IgD-negative memory B cell (primary cell): ENCODE results near the gene SLC4A3. TPM values are rescaled to one million over a fixed set of nuclear protein-coding genes. Genes with fewer than 3 reads are reported as not detected.
A peak's percentile ranks its signal among the peaks of the same experiment; 100 is the strongest.

Experiments used
- H3K27ac Mint-ChIP-seq, 3 donors: one replicate each; pipeline ENCODE4 v1.8.0; 2020 to 2022; ENCODE audit warnings: mild to moderate bottlenecking in 3 of 3, mixed read lengths in 3 of 3, moderate library complexity in 1 of 3
- H3K27me3 Mint-ChIP-seq: one replicate; pipeline ENCODE4 v1.8.0; 2021; ENCODE audit warnings: mixed read lengths
- H3K36me3 Mint-ChIP-seq: one replicate; pipeline ENCODE4 v1.8.0; 2020; ENCODE audit warnings: mild to moderate bottlenecking, mixed read lengths
- H3K4me1 Mint-ChIP-seq, 3 donors: one replicate each; pipeline ENCODE4 v1.8.0; 2020 to 2022; ENCODE audit warnings: mixed read lengths in 3 of 3, mild to moderate bottlenecking in 1 of 3
- H3K4me3 Mint-ChIP-seq, 4 donors: one replicate each; pipeline ENCODE4 v1.8.0; 2020 to 2022; ENCODE audit warnings: mild to moderate bottlenecking in 4 of 4, mixed read lengths in 4 of 4, moderate library complexity in 3 of 4
- H3K9me3 Mint-ChIP-seq, 3 donors: one replicate each; pipeline ENCODE4 v1.8.0; 2020 to 2021; ENCODE audit warnings: mixed read lengths in 3 of 3, mild to moderate bottlenecking in 1 of 3
- polyA plus RNA-seq: library from polyadenylated mRNA; unstranded; fragments of 300-500 nt; fragmentation: Illumina TruSeq; gene quantifications from one replicate; pipeline ENCODE4 v1.2.3, GENCODE V29; 2021

The SLC4A3 gene
- polyA plus RNA-seq, 1 donor from 2014 or later: not detected

GRCh38 chr2:219662566-219662965 is 35.1 kb downstream of the SLC4A3 start:
- peaks cover 11% of the 10 kb centered on the region for H3K27me3 Mint-ChIP-seq

GRCh38 chr2:219663116-219663762 is 35.8 kb downstream of the SLC4A3 start:
- Mint-ChIP-seq H3K9me3 (peaks cover 5 to 19% (median 13%) of the 10 kb centered on the region in 3 donors), H3K4me3 (no peak overlapping the region), H3K27ac (no peak overlapping the region), H3K4me1 (no peaks in the 10 kb centered on the region), H3K27me3 (peaks cover 11% of the 10 kb centered on the region), H3K36me3 (no peaks in the 10 kb centered on the region)

More at GRCh38 chr2:219662566-219662965, 35.1 kb downstream of the SLC4A3 start:
- H3K9me3 Mint-ChIP-seq: peaks cover 5 to 19% (median 13%) of the 10 kb centered on the region in 3 donors
- H3K4me1 Mint-ChIP-seq: no peaks in the 10 kb centered on the region
- no peak overlapping the region for H3K27ac Mint-ChIP-seq
- H3K36me3 Mint-ChIP-seq: no peaks in the 10 kb centered on the region
- no peak overlapping the region for H3K4me3 Mint-ChIP-seq

DNA sequence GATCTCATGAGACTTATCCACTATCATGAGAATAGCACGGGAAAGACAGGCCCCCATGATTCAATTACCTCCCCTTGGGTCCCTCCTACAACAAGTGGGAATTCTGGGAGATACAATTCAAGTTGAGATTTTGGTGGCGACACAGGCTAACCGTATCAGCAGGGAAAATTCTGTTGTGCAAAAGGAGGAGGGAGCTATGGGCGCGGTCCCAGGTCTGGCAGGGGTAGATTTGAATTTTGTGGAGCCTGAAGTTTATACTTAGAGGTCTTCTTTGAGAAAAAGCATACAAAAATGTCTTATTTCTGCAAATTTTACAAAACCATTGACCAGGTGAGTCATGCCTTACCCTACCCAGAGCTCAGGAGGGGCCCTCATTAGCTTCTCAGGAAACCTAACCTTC is 36.6 kb downstream of the SLC4A3 start:
- Mint-ChIP-seq H3K36me3 (no peaks in the 10 kb centered on the region), H3K4me1 (no peaks in the 10 kb centered on the region), H3K4me3 (no peak overlapping the region), H3K9me3 (peaks cover 5 to 19% (median 13%) of the 10 kb centered on the region in 3 donors), H3K27me3 (peaks cover 11% of the 10 kb centered on the region), H3K27ac (no peak overlapping the region)

- Mint-ChIP-seq H3K4me3 (no peak overlapping the region), H3K27ac (no peak overlapping the region), H3K9me3 (peaks cover 5 to 19% (median 13%) of the 10 kb centered on the region in 3 donors), H3K27me3 (peaks cover 16% of the 10 kb centered on the region), H3K4me1 (no peaks in the 10 kb centered on the region), H3K36me3 (no peaks in the 10 kb centered on the region)
These were observed 37.5 kb downstream of the SLC4A3 start for GRCh38 chr2:219664944-219665343.

DNA sequence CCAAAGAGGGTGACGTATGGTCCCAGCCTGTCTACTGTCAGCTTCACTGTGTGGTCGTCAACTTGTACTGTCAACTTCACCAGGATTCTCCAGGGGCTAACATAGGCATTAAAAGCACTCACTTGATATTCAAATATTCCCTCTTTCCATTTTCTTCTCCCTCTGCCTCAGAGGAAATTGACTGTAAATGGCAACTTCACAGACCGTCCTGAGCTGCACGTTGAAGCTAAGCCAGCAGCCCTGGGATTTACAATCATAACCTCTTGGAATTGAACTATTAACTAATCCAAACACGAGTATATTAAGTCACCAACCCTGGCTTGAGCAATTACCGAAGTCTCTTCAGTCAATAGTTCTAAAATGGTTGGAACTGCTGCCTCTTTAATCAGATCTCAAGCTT is 38.5 kb downstream of the SLC4A3 start:
- H3K4me1 Mint-ChIP-seq: no peaks in the 10 kb centered on the region

GRCh38 chr2:219668316-219668715 is 40.9 kb downstream of the SLC4A3 start:
- Mint-ChIP-seq H3K27me3 (peaks cover 11% of the 10 kb centered on the region), H3K27ac (no peak overlapping the region), H3K4me1 (no peaks in the 10 kb centered on the region), H3K4me3 (no peak overlapping the region), H3K9me3 (no peaks in the 10 kb centered on the region), H3K36me3 (no peaks in the 10 kb centered on the region)

More for the DNA sequence above, 38.5 kb downstream of the SLC4A3 start:
- Mint-ChIP-seq H3K9me3 (peaks cover 5 to 14% (median 6%) of the 10 kb centered on the region in 3 donors), H3K27ac (no peak overlapping the region), H3K4me3 (no peak overlapping the region), H3K36me3 (no peaks in the 10 kb centered on the region), H3K27me3 (peaks cover 16% of the 10 kb centered on the region)

- Mint-ChIP-seq H3K9me3 (peaks cover 0 to 5% (median 4%) of the 10 kb centered on the region in 3 donors), H3K36me3 (peaks cover 3% of the 10 kb centered on the region), H3K27me3 (peaks cover 15% of the 10 kb centered on the region), H3K4me1 (no peaks in the 10 kb centered on the region), H3K27ac (no peak overlapping the region), H3K4me3 (no peak overlapping the region)
These were observed 43.0 kb downstream of the SLC4A3 start for GRCh38 chr2:219670386-219670785.

GRCh38 chr2:219671279-219671678 is 43.8 kb downstream of the SLC4A3 start:
- H3K27me3 Mint-ChIP-seq: peaks cover 11% of the 10 kb centered on the region
- no peak overlapping the region for H3K27ac Mint-ChIP-seq
- peaks cover 3% of the 10 kb centered on the region for H3K36me3 Mint-ChIP-seq
- H3K9me3 Mint-ChIP-seq: peaks cover 0 to 5% (median 4%) of the 10 kb centered on the region in 3 donors
- no peak overlapping the region for H3K4me3 Mint-ChIP-seq
- H3K4me1 Mint-ChIP-seq: no peaks in the 10 kb centered on the region

- H3K36me3 Mint-ChIP-seq: peaks cover 3% of the 10 kb centered on the region
- peaks cover 0 to 5% (median 4%) of the 10 kb centered on the region in 3 donors for H3K9me3 Mint-ChIP-seq
- no peak overlapping the region for H3K27ac Mint-ChIP-seq
- no peaks in the 10 kb centered on the region for H3K4me1 Mint-ChIP-seq
- no peak overlapping the region for H3K4me3 Mint-ChIP-seq
- H3K27me3 Mint-ChIP-seq: peaks cover 14% of the 10 kb centered on the region
These were observed 45.0 kb downstream of the SLC4A3 start for GRCh38 chr2:219672406-219672805.

DNA sequence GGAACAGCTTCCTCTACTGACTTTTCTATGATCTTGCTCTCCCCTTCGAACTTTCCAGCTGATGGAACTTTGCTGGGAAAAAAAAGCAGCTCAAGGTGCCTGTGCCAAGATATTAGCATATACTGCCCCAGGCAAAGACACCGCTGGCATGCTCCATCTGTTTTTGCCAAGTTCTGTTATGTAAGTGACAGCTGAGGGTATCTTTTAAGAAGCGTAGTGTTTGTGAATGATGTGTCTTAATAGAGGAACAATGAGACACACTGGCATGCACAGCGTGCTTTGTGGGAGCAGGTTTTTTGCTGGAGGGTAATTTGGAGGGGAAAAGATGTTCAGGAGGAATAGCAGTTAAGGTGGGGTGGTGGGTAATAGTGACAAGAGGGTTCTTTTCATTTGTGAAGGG is 47.8 kb downstream of the SLC4A3 start:
- Mint-ChIP-seq H3K27ac (no peak overlapping the region), H3K36me3 (peaks cover 3% of the 10 kb centered on the region), H3K4me3 (peak overlapping the region in 1 of 4 donors; percentile 64), H3K4me1 (no peaks in the 10 kb centered on the region), H3K27me3 (peaks cover 12% of the 10 kb centered on the region), H3K9me3 (peaks cover 0 to 5% (median 5%) of the 10 kb centered on the region in 3 donors)

GRCh38 chr2:219676586-219676985 is 49.2 kb downstream of the SLC4A3 start:
- H3K9me3 Mint-ChIP-seq: peaks cover 0 to 5% (median 5%) of the 10 kb centered on the region in 3 donors

GRCh38 chr2:219679041-219679440 is 51.6 kb downstream of the SLC4A3 start:
- Mint-ChIP-seq H3K27me3 (peaks cover 24% of the 10 kb centered on the region), H3K36me3 (peaks cover 6% of the 10 kb centered on the region), H3K27ac (no peak overlapping the region), H3K4me1 (no peaks in the 10 kb centered on the region), H3K4me3 (no peak overlapping the region), H3K9me3 (peaks cover 0 to 7% (median 0%) of the 10 kb centered on the region in 3 donors)

More at GRCh38 chr2:219676586-219676985, 49.2 kb downstream of the SLC4A3 start:
- H3K27ac Mint-ChIP-seq: no peak overlapping the region
- H3K27me3 Mint-ChIP-seq: peaks cover 18% of the 10 kb centered on the region
- H3K4me3 Mint-ChIP-seq: no peak overlapping the region
- H3K36me3 Mint-ChIP-seq: peaks cover 3% of the 10 kb centered on the region
- H3K4me1 Mint-ChIP-seq: no peaks in the 10 kb centered on the region

GRCh38 chr2:219679571-219679970 is 52.1 kb downstream of the SLC4A3 start:
- Mint-ChIP-seq H3K4me1 (peaks cover 0 to 2% (median 2%) of the 10 kb centered on the region in 3 donors), H3K27me3 (peaks cover 29% of the 10 kb centered on the region), H3K9me3 (peaks cover 0 to 7% (median 0%) of the 10 kb centered on the region in 3 donors), H3K36me3 (peaks cover 6% of the 10 kb centered on the region), H3K4me3 (no peak overlapping the region), H3K27ac (no peak overlapping the region)

DNA sequence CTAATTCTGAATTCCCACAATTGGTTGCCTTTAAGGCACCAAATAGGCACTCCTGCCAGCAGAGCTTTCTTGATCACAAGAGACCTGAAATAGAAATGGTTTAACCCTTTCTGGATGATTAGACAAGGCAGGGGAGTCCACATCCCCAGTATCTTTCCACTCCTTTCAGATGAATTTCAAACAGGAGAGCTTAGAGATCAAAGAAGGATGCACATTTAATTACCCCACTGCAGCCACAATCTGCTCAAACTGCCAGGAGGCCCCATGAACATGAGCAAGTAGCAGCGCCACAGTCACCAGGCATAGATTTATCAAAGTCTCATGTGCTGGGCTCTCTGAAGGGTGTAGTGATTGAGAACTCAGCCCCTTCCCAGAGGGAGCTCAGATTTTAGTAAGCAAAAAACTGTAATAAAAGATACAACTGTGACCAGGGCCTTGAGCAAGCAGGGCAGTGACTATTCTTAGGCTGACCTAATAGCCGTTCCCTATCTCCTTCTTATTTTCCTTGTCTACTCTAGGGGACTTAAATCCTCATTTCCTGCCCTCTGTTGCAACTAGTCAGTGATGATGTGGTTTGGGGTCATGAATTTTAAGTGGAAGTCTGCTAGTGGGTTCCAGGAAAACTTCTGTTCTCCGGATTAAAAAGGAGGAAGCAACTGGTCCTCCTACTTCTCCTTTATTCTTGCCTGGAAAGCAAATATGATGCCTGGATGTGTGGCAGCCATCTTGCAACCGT is 53.7 kb downstream of the SLC4A3 start:
- H3K27me3 Mint-ChIP-seq: peaks cover 24% of the 10 kb centered on the region
- no peak overlapping the region for H3K27ac Mint-ChIP-seq
- H3K4me3 Mint-ChIP-seq: no peak overlapping the region
- H3K4me1 Mint-ChIP-seq: peaks cover 2 to 12% (median 9%) of the 10 kb centered on the region in 3 donors
- H3K9me3 Mint-ChIP-seq: peaks cover 0 to 3% (median 0%) of the 10 kb centered on the region in 3 donors
- peaks cover 3% of the 10 kb centered on the region for H3K36me3 Mint-ChIP-seq

GRCh38 chr2:219681694-219682300 is 54.4 kb downstream of the SLC4A3 start:
- Mint-ChIP-seq H3K27ac (no peak overlapping the region), H3K4me3 (no peak overlapping the region), H3K27me3 (peaks cover 22% of the 10 kb centered on the region), H3K4me1 (peaks cover 2 to 16% (median 15%) of the 10 kb centered on the region in 3 donors), H3K9me3 (peaks cover 0 to 3% (median 0%) of the 10 kb centered on the region in 3 donors), H3K36me3 (peaks cover 3% of the 10 kb centered on the region)
